ENCODE results near the gene IMMP2L.
"Not testable (repeated sequence)": the region's sequence is repeated elsewhere in the genome, so short reads cannot be mapped to it uniquely, and the experiment has no call there.

Gene IMMP2L

GRCh38 chr7:111459065-111459756 is 103.1 kb downstream of the IMMP2L start:
- no peak for DNase-seq

- DNase-seq, result not testable (repeated sequence)
Observed at GRCh38 chr7:111450705-111451104, 111.6 kb downstream of the IMMP2L start.

- not testable (repeated sequence) for DNase-seq
Observed at GRCh38 chr7:111447502-111447901, 114.8 kb downstream of the IMMP2L start.

- no peak for DNase-seq
Observed at GRCh38 chr7:111439977-111440376, 122.3 kb downstream of the IMMP2L start.

GRCh38 chr7:111438369-111439289 is 123.7 kb downstream of the IMMP2L start:
- no peak for DNase-seq

GRCh38 chr7:111437736-111438135 is 124.6 kb downstream of the IMMP2L start:
- no peak for DNase-seq

GRCh38 chr7:111436608-111437007 is 125.7 kb downstream of the IMMP2L start:
- no peak for DNase-seq

GRCh38 chr7:111433426-111433825 is 128.9 kb downstream of the IMMP2L start:
- DNase-seq, result no peak

GRCh38 chr7:111429781-111430180 is 132.5 kb downstream of the IMMP2L start:
- DNase-seq, result no peak

- DNase-seq, result no peak
Observed at GRCh38 chr7:111424768-111425167, 137.5 kb downstream of the IMMP2L start.

- DNase-seq, result no peak
Observed at GRCh38 chr7:111414374-111414773, 147.9 kb downstream of the IMMP2L start.

GRCh38 chr7:111413739-111414138 is 148.6 kb downstream of the IMMP2L start:
- no peak for DNase-seq

- DNase-seq, result no peak
Observed at GRCh38 chr7:111410899-111411298, 151.4 kb downstream of the IMMP2L start.

GRCh38 chr7:111409714-111410422 is 152.4 kb downstream of the IMMP2L start:
- no peak for DNase-seq

GRCh38 chr7:111408724-111409123 is 153.6 kb downstream of the IMMP2L start:
- no peak for DNase-seq

- DNase-seq, result no peak
Observed at GRCh38 chr7:111407258-111407657, 155.0 kb downstream of the IMMP2L start.

- no peak for DNase-seq
Observed at GRCh38 chr7:111405621-111406020, 156.7 kb downstream of the IMMP2L start.

GRCh38 chr7:111401516-111401915 is 160.8 kb downstream of the IMMP2L start:
- no peak for DNase-seq

GRCh38 chr7:111400088-111400487 is 162.2 kb downstream of the IMMP2L start:
- no peak for DNase-seq

GRCh38 chr7:111394891-111395290 is 167.4 kb downstream of the IMMP2L start:
- DNase-seq, result no peak

GRCh38 chr7:111393011-111393754 is 169.1 kb downstream of the IMMP2L start:
- no peak for DNase-seq

- DNase-seq, result no peak
Observed at GRCh38 chr7:111392294-111392693, 170.0 kb downstream of the IMMP2L start.

- no peak for DNase-seq
Observed at GRCh38 chr7:111390000-111390399, 172.3 kb downstream of the IMMP2L start.
